ENCODE data around the gene DNAJB13.

Gene DNAJB13

DNA sequence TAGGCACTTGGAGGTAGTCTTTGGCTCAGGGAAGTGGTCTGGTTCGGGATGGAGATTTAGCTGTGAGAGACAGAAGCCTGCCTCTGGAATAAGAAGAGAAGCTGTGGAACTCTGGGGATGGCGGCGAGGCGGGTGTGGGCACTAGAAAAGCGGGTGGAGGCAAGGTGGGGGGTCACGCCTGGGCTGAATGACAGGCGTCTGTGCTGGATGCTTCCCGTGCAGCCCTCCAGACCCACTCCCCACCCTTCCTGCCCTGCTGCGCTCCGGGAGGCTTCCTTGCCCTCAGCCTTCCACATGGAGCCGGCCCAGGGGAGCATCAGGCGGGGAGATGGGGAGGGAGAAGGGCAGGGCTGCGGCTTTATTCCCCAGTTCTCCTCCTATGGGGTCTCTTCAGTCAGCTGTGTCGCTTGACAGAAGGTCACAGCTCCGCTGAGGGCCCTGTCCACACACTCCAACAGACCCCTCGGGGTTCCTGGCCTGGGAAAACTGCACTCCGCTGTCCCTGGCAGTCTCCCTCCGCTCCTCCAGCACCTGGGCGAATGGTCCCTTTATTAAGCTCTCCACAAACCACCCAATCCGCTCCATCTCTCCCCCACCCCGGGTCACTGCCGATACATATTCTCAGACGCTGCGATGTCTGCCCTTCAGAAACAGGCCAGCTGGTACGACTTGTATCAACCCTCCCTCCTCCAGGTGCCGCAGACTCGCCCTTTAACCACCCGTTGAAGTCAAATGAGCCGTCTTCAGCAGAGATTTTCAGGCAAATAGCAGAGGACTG is 6.2 kb downstream of the DNAJB13 start:
- DNase-seq: no peak

- no peak for DNase-seq
Observed at GRCh38 chr11:73957654-73958361, 7.0 kb downstream of the DNAJB13 start.

DNA sequence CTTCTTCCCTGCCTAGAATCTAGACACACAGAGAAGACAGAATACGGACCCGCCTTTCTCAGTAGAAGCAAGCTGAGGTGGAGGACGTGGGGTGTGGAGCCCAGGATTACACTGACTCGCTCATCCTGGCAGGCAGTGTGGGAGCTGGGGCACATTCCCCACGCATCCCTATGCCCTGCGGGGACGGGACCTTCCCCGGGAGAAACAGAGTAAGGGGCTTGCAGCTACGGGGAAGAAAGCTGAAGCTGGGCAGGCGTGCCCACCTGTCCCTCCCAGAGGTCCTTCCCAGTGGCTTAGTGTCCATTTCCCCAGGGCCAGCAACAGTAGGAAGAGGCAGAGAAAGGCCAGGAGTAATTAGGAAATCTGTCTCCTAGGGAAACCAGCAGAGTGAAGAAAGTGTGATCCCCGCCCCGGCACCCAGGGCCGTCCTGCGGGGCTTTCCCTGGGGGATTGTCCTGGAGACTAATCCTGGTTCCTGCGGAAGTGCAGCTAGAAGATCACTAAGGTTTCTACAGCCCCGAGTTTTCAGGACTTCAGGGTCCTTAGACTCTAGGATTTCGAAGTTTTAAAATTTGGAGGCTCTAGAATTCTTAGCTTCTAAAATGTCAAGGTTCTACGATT is 7.8 kb downstream of the DNAJB13 start:
- no peak for DNase-seq

DNA sequence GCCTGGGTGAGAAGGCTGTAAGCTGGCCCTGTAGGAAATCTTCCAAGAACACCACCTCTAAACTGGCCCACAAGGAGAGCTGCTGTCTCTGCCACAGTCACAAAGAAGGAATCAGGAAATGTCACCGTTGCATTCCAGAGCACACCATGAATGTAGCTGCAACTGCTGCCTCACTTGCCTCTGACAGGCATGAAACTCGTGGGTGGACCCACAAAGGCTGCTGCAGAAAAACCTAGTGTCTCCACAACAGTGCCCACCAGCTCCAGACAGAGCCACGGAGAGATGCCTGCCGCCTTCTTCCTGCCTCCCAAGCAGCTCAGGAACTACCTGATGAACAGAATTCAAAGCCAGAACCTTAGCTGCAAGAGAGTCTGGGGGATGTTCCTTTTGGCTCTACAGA is 10.5 kb downstream of the DNAJB13 start:
- DNase-seq: no peak

GRCh38 chr11:73962101-73962705 is 11.4 kb downstream of the DNAJB13 start:
- no peak for DNase-seq

DNA sequence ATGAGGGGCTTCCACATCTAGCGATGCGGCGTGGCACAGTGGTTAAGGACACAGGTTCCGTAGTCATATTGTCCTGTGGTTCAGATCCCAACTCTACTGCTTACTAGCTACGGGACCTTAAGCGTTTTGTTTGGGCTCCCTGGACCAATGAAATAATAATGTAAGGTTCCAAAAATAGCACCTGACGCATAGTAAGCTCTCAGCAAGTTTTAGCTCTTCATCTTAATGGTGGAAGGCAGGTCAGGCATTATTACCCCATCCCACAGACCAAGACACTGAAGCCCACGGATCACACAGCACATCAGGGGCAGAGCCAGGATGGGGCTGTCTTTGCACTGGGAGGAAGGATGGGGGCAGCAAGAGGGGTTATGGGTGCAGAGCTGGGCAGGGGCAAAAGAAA is 13.0 kb downstream of the DNAJB13 start:
- no peak for DNase-seq

- no peak for DNase-seq
Observed at GRCh38 chr11:73965076-73965763, 14.4 kb downstream of the DNAJB13 start.

- no peak for DNase-seq
Observed at GRCh38 chr11:73965764-73966121, 14.9 kb downstream of the DNAJB13 start.

GRCh38 chr11:73968356-73968966 is 17.6 kb downstream of the DNAJB13 start:
- DNase-seq: no peak

- DNase-seq: no peak
Observed at GRCh38 chr11:73969091-73969490, 18.3 kb downstream of the DNAJB13 start.

- DNase-seq: no peak
Observed at GRCh38 chr11:73969991-73970800, 19.4 kb downstream of the DNAJB13 start.

- DNase-seq: no peak
Observed at GRCh38 chr11:73971175-73971719, 20.4 kb downstream of the DNAJB13 start.

GRCh38 chr11:73972187-73972586 is 21.4 kb downstream of the DNAJB13 start:
- no peak for DNase-seq

DNA sequence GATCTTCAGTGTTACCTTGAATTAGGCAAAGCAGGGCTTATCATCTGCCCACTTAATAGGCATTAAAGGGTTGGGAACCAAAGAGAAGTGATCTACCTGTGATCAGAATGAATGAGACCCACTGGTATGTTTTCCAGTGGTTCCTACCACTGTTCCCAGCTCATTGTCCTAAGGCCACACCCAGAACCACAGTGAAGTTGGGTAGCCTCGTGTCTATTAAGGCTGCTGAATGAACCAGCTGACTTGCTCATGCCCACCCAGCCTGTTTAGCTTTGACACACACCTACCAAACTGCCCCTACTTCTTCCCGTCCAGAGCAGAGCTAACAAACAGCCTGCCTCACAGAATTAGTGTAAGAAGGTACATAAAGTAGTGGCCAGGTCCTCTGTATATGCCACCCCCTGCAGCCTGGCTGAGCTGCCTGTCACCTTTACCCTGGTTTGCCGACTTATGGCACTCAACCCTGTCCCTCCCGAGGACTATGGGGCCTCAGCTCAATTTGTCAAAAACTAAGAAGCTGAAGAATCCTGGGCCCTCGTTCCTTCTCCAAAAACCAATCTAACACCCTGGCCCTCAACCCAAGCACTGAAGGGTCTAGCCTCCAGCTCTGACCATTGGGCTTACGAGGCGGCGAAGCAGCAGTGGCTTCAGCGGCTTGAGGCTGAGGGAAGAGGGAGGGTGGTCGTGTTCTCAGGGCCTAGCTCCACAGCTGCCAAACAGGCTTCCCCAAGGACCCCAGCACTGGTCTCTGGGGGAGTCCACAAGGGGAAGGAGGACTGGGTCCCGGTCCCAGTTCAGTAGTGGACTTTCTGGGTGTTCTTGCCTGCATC is 22.0 kb downstream of the DNAJB13 start:
- no peak for DNase-seq

- no peak for DNase-seq
Observed at GRCh38 chr11:73974604-73975478, 24.0 kb downstream of the DNAJB13 start.

- no peak for DNase-seq
Observed at GRCh38 chr11:73975479-73975757, 24.6 kb downstream of the DNAJB13 start.

GRCh38 chr11:73976451-73977151 is 25.8 kb downstream of the DNAJB13 start:
- DNase-seq: no peak

GRCh38 chr11:73977856-73978519 is 27.2 kb downstream of the DNAJB13 start:
- DNase-seq: no peak

Measured in bone marrow (tissue), 2 donors.